GM12865 (cell line): ENCODE results near the gene UBE2F.
"Not testable (repeated sequence)": the region's sequence is repeated elsewhere in the genome, so short reads cannot be mapped to it uniquely, and the experiment has no call there.

Experiments used
- DNase-seq: peaks from one replicate; pipeline ENCODE4 v3.0.0; 2010; ENCODE audit warnings: low read depth
- H3K4me3 ChIP-seq: 2 replicates; pipeline ENCODE4 v1.5.1; 2011; ENCODE audit warnings: mild to moderate bottlenecking, low read depth, low read length, control low read depth
- TF ChIP-seq, protein P1 (sequence below): IDR thresholded peaks from 2 replicates; pipeline ENCODE4 v1.5.1; 2011; ENCODE audit warnings: low read length, control low read depth, low read depth, inconsistent platforms; ENCODE audit not compliant: insufficient read depth; ENCODE audit errors: missing control alignments

Gene UBE2F

DNA sequence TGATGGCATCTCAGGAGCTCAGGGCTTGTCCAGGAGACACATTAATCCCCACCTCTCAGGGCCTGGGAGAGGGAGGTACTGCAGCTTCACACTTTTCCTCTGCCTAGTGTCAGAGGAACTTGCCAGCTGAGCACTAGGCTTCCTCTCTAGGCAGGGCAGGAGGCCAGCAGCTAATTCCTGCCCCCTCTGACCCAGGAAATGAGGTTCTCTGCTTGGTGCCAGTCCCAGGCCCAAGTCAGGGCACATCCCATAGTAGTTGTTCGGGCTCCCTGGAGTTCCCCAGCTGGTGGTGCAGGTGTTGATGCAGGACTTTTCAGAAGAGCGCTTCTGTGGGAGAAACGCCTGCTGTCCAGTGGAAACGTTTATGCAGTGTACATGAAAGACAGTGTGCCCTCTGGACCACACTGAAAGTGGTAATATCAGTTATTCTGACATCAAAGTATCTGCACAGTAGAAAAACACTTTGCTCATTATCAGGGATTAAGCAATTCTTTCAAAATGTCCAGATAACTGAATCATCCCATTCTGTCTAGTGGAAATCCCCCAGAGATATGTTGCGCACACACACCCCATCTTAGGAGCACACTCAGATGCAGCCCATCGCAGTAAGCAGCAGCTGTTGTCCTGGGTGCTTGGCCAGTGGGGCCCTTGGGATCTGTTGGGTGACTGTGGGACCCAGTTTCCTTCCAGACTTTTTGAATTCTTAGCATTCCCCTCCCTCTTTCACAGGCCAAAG, 76.2 kb downstream of the UBE2F start:
- DNase-seq: no peak
- H3K4me3 ChIP-seq: no peak overlapping the region
- TF ChIP-seq, protein P1, sequence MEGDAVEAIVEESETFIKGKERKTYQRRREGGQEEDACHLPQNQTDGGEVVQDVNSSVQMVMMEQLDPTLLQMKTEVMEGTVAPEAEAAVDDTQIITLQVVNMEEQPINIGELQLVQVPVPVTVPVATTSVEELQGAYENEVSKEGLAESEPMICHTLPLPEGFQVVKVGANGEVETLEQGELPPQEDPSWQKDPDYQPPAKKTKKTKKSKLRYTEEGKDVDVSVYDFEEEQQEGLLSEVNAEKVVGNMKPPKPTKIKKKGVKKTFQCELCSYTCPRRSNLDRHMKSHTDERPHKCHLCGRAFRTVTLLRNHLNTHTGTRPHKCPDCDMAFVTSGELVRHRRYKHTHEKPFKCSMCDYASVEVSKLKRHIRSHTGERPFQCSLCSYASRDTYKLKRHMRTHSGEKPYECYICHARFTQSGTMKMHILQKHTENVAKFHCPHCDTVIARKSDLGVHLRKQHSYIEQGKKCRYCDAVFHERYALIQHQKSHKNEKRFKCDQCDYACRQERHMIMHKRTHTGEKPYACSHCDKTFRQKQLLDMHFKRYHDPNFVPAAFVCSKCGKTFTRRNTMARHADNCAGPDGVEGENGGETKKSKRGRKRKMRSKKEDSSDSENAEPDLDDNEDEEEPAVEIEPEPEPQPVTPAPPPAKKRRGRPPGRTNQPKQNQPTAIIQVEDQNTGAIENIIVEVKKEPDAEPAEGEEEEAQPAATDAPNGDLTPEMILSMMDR: no peak

DNA sequence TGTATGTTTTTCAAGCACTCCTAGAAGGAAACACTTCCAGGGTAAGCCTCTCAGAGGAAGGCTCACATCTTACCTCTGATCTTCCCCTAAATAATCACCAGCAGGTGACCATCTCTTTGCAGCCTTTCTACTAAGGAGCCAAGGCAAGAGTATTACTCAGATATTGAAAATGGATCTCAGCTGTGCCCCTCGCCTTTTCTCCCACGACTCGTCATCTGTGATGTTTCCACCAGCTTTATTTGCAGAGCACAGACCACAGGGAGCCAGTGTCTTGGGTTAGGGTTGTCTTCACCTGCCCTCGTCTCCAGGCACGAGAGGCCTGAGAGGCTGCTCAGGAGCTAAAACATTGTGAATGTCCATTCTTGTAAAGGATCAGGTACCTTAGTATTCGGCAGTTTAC, 77.0 kb downstream of the UBE2F start:
- H3K4me3 ChIP-seq: no peak overlapping the region
- TF ChIP-seq, protein P1: no peak
- no peak for DNase-seq

DNA sequence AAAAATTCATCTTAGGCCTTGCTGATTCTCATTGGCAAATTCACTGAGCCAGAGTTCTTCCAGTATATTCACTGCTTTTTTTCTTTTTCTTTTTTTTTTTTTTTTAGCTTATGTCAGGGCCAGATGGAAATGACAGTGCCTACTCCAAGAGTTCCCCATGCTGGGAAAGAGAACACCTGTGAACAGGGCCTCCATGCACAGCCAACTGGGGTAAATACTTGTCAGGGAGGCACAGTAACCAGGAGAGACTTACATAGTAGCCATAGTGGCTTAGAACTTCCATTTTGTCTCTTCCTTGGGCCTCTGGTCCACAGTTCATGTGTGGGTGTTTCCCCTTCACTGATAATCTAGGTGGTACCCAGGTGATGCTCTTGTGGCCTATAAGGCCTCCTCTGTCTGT, 78.8 kb downstream of the UBE2F start:
- H3K4me3 ChIP-seq: no peak overlapping the region
- no peak for DNase-seq
- TF ChIP-seq, protein P1: no peak

DNA sequence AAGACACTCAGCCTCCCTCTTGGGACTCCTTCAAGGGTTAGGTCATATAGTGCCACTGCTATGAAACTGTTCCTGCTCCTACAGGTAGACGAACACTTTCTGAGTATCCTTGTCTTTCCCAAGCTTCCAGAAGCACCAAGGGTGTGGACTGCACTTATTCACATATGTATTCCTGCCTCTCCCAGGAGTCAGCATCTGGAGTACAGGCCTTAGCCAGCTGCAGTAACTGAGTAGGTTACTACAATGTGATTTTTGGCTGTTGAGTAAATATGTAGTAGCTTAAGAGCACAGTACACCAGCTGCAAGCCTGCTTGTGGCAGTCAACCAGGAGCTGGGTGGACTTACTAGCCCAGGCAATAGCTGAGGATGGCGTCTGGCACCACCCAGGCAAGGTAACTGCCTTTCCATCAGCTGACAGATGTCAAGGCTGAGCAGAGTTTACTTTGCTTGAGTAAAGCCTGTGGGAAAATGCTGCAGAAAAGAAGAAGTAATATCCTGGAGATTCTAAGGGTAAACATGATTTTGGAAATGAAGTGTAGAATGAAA, 80.0 kb downstream of the UBE2F start:
- H3K4me3 ChIP-seq: no peak overlapping the region
- TF ChIP-seq, protein P1: no peak
- no peak for DNase-seq

DNA sequence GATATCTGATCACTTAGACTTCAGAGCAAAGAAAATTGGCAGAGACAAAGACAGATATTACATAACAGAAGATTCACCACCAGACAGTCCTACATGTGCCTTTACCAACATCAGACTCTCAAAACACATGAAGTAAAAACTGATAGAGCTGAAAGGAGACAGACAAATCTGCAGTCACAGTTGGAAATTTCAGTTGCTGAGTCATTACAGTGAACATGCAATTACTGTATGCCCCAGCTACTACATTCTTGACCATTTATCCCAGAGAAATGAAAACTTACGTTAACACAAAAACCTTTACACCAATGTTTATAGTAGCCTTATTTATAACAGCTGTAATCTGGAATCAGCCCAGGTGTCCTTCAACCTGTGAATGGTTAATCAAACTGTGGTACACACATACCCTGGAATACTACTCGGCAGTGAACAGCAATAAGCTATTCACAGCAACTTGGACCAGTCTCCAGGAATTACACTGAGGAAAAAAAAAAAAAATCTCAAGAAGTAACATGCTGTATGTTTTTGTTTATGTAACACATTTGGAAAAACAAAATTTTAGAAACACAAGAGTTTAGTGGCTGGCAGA, 86.5 kb downstream of the UBE2F start:
- TF ChIP-seq, protein P1: no peak
- no peak overlapping the region for H3K4me3 ChIP-seq
- no peak for DNase-seq

DNA sequence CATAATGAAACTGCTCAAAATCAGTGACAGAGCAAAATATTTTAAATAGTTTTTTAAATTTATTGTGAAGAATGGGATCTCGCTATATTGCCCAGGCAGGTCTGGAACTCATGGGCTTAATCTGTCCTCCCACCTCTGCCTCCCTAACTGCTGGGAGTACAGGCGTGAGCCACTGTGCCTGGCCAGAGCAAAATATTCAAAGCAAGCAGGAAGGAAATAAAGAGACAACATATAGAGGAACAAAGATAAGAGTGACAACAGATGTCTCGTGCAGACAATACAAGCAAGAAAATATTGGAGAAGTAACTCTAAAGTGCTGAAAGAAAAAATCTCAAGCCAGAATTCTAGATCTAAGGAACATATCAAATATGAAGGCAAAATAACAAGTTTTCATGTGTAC, 89.0 kb downstream of the UBE2F start:
- H3K4me3 ChIP-seq: no peak overlapping the region
- DNase-seq: no peak
- TF ChIP-seq, protein P1: no peak

DNA sequence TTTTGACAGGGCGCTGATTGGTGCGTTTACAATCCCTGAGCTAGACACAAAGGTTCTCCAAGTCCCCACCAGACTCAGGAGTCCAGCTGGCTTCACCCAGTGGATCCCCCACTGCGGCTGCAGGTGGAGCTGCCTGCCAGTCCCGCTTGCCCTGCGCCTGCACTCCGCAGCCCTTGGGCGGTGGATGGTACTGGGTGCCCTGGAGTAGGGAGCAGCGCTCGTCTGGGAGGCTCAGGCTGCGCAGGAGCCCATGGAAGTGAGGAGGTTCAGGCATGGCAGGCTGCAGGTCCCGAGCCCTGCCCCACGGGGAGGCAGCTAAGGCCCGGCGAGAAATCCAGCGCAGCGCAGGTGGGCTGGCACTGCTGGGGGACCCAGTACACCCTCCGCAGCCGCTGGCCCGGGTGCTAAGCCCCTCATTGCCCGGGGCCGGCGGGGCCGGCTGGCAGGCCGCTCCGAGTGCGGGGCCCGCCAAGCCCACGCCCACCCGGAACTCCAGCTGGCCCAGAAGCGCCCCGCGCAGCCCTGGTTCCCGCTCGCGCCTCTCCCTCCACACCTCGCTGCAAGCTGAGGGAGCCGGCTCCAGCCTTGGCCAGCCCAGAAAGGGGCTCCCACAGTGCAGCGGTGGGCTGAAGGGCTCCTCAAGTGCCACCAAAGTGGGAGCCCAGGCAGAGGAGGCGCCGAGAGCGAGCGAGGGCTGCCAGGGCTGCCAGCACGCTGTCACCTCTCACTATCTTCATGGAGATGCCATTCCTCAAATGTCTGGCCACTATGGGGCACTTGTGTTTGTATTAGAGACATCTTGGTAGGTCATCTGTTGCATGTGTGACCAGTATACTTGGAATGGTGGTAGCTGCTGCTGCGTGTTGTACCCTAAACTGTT, 91.1 kb downstream of the UBE2F start:
- not testable (repeated sequence) for H3K4me3 ChIP-seq, DNase-seq
